AG09309 (cell line): Measurements from ENCODE around the gene TGFBI.

ENCODE experiments used
- DNase-seq: peaks from one replicate; pipeline ENCODE4 v3.0.0-alpha.2; 2010; ENCODE audit warnings: low read depth
- H3K4me3 ChIP-seq: 2 replicates; pipeline ENCODE4 v1.5.1; 2011; ENCODE audit warnings: mild to moderate bottlenecking, low read depth, low read length, moderate library complexity; ENCODE audit not compliant: control insufficient read depth
- TF ChIP-seq, protein P1 (sequence below): IDR thresholded peaks from 2 replicates; pipeline ENCODE4 v1.5.1; 2011; ENCODE audit warnings: mild to moderate bottlenecking, low read depth, low read length, inconsistent platforms; ENCODE audit not compliant: insufficient read depth, control insufficient read depth; ENCODE audit errors: missing control alignments

TGFBI gene

DNA sequence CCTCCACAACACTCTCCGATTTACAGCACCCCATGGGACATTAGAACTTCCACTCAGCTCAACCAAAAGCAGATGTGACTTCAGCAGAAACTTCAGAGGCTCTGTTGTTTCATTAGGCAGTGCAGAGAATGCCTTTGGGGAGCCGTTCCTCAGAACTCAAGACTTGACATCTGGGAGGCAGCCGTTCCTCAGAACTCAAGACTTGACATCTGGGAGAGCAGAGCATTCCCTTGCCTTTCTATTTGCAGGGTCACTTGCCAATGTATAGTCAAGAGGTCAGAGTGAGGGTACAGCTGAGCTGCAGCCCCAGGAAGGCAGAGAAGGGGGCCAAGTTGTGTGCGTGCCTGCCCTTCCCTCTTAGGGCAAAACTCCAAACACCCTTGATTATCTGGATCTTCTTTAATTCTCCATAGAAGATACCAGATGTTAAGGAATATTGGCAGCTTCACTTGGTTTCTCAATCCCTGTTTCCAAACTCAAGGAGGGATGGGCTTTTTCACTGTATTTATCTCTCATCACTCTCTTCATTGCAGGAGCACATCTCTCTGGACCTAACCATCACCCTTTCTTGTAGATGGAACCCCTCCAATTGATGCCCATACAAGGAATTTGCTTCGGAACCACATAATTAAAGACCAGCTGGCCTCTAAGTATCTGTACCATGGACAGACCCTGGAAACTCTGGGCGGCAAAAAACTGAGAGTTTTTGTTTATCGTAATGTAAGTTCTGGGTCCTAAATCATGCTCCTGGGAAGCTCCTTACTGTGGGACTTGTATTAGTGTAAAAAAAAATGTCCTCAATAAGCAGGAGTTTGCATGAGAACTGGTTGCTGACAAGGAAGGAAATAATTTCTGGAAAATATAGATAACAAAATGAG lies 25.6 kb downstream of the TGFBI start:
- no peak for DNase-seq
- no peak overlapping the region for H3K4me3 ChIP-seq
- TF ChIP-seq, protein P1, sequence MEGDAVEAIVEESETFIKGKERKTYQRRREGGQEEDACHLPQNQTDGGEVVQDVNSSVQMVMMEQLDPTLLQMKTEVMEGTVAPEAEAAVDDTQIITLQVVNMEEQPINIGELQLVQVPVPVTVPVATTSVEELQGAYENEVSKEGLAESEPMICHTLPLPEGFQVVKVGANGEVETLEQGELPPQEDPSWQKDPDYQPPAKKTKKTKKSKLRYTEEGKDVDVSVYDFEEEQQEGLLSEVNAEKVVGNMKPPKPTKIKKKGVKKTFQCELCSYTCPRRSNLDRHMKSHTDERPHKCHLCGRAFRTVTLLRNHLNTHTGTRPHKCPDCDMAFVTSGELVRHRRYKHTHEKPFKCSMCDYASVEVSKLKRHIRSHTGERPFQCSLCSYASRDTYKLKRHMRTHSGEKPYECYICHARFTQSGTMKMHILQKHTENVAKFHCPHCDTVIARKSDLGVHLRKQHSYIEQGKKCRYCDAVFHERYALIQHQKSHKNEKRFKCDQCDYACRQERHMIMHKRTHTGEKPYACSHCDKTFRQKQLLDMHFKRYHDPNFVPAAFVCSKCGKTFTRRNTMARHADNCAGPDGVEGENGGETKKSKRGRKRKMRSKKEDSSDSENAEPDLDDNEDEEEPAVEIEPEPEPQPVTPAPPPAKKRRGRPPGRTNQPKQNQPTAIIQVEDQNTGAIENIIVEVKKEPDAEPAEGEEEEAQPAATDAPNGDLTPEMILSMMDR: no peak

DNA sequence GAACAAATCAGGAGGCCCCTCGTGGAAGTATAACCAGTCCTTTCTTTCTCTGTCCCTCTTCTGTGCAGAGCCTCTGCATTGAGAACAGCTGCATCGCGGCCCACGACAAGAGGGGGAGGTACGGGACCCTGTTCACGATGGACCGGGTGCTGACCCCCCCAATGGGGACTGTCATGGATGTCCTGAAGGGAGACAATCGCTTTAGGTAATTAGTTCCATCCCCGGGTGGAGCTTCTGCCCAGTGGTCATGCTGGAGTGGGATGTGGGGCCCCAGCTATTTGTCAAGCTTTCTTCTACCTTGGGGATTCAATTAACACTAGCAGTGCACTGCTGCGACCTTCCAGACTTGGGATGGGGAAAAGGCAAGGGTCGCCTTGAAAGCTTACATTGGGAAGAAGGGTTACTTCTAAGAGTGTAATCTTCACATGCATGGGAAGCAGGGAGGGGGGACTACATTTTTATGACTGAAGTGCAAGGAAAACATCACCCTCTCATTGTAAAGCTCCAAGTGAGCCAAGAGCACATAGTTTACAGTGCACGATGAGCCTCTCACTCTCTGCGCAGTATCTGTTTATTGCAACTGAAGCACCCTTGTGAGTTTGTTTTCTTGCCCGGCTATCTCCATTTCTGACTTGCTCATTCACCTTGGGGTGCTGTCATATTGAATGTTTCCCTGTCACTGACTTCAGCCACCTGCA lies 27.0 kb downstream of the TGFBI start:
- no peak for DNase-seq
- no peak overlapping the region for H3K4me3 ChIP-seq
- TF ChIP-seq, protein P1: no peak

DNA sequence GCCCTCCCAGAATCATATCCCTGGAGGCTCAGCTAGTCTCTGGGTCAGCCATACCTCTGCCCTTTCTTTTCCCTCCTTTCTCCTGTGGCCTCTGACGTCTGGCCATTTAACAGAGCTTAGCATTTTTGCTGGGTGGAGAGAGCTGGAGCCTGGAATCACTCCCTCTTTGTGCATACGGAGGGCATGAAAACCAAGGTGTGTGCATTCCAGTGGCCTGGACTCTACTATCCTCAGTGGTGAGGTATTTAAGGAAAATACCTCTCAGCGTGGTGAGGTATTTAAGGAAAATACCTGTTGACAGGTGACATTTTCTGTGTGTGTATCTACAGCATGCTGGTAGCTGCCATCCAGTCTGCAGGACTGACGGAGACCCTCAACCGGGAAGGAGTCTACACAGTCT lies 27.5 kb downstream of the TGFBI start:
- TF ChIP-seq, protein P1: no peak
- DNase-seq: no peak
- no peak overlapping the region for H3K4me3 ChIP-seq

DNA sequence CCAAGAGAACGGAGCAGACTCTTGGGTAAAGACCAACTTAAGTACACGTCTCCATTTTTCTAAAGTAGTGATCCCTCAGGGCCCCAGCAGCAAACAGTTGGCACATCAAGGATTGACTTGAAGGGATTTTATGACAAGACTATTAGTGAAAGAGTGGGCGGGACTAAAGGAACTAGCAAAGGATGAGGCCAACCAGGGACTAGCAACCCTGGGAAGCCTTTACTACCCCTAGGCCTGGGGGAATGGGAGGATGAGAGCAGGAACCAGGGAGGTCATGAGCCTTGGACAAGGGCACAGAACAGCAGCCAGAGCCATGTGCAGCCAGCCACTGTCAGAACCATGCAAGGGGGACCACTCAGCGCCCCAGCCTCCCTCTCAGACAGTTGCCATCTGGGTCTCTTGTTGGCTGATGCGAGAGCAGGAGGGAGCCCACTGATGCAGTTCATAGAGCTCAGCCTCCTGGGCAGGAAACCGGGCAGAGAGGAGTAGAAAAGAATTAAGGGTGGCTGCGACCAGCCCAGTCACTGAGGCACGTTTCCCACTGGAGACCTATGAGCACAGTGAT lies 28.1 kb downstream of the TGFBI start:
- no peak for DNase-seq
- TF ChIP-seq, protein P1: no peak
- H3K4me3 ChIP-seq: no peak overlapping the region

DNA sequence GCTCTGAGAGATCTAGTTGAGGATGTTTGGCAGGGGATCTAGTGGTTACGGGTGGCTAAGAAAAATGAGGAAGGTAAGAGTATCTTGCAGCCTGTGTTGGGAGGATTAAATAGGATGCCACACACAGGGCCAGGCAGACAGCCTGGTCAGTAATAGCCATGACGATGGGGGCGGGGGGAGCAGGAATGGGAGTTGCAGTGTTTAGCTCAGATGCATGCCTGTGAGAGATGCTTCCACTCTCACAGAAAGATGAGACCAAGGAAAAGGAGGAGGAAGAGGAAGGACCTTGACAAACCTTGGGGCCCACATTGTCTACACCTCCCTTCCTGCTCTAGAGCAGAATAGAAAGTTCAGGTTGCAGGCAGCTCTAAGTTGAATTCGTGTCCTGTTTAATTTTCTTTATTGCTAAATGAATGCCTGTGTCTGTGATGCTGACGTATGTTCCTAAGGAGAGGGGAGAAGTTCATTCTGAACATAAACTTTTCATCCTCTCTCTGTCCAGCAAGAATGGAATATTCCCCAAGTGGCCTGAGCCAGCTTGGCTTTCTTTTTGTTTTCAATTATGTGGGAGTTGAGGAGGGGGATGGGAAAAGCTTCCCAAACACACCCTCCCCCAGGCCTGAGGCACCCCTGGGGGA lies 28.7 kb downstream of the TGFBI start:
- DNase-seq: no peak
- TF ChIP-seq, protein P1: no peak

More for the DNA sequence above, 28.7 kb downstream of the TGFBI start:
- H3K4me3 ChIP-seq: no peak overlapping the region
